Nasal cavity respiratory epithelium epithelial cell of viscerocranial mucosa (primary cell): Measurements from ENCODE around the gene DDX18. TPM values are rescaled to one million over a fixed set of nuclear protein-coding genes. Genes with fewer than 3 reads are reported as not detected.

ENCODE experiments used
- total RNA-seq: library from RNA; depleted of rRNA; stranded (reverse); fragments of >200 nt; gene quantifications from 2 replicates; pipeline ENCODE4 v1.2.3, GENCODE V29; 2014

DDX18 gene
- total RNA-seq: 74.5 and 111 TPM in 2 replicates

GRCh38 chr2:117814417-117815264 lies at the start of gene DDX18:
DDX18 (plus strand) TSS chr2:117814691; CDS start chr2:117814778, 87 bp downstream.

Other genes with a start within 250 kb of the DDX18 start
- gene CCDC93, start 199.4 kb downstream of the DDX18 start, total RNA-seq: 18.8 and 39.5 TPM in 2 replicates